ENCODE data around the gene PDGFB. TPM values are rescaled to one million over a fixed set of nuclear protein-coding genes. Genes with fewer than 3 reads are reported as not detected.

Gene PDGFB
- total RNA-seq, 1 experiment from 2014 or later = 13.1 TPM

- H3K9me3 ChIP-seq (ENCODE audit: control insufficient read depth in 1 of 2, insufficient read depth in 1 of 2, low read depth in 1 of 2, low read length in 2 of 2) = peaks cover 0 to 12% of the 10 kb centered on the region in 2 experiments; a peak in 1 of 4 replicates
- CTCF ChIA-PET = no interaction called here
- no peak overlapping the region for H3K4me3 ChIP-seq (replicated peaks in 1 of 2; ENCODE audit: low read depth in 1 of 2, low read length in 2 of 2)
- H4K20me1 ChIP-seq (ENCODE audit: insufficient read depth) = no peaks in the 10 kb centered on the region
- TF ChIP-seq JUND (IDR thresholded peaks at IDR 0.05) (no peak), REST (IDR thresholded peaks at IDR 0.05; ENCODE audit: low read depth) (no peak), ZBTB33 (IDR thresholded peaks at IDR 0.05; ENCODE audit: extremely low read depth, insufficient replicate concordance, low read length) (no peak), TCF7L2 (IDR thresholded peaks at IDR 0.05; ENCODE audit: borderline replicate concordance, extremely low read depth, insufficient read depth, insufficient read length) (no peak), SRF (IDR thresholded peaks at IDR 0.05; ENCODE audit: low read depth) (no peak), EZH2 (IDR thresholded peaks at IDR 0.05) (no peak), RAD21 (IDR thresholded peaks at IDR 0.05; ENCODE audit: low read depth) (no peak), ZFX (IDR thresholded peaks at IDR 0.05) (no peak), ELF1 (IDR thresholded peaks at IDR 0.05; ENCODE audit: borderline replicate concordance, low read depth) (no peak), SP1 (IDR thresholded peaks at IDR 0.05; ENCODE audit: low read depth) (no peak), EZH2phosphoT487 (IDR thresholded peaks at IDR 0.05; ENCODE audit: borderline replicate concordance) (no peak), YY1 (IDR thresholded peaks at IDR 0.05; ENCODE audit: extremely low read depth, insufficient replicate concordance, low read depth, low read length) (no peak), POLR2AphosphoS5 (IDR thresholded peaks at IDR 0.05; ENCODE audit: low read depth, low read length) (no peak), SIN3A (IDR thresholded peaks at IDR 0.05; ENCODE audit: low read depth) (no peak), POLR2A (IDR thresholded peaks at IDR 0.05; ENCODE audit: borderline replicate concordance, extremely low read depth, insufficient read depth, insufficient read length) (no peak), ATF3 (IDR thresholded peaks at IDR 0.05) (no peak), ZNF274 (IDR thresholded peaks at IDR 0.05; ENCODE audit: low read depth, low read length) (no peak)
- TF ChIP-seq, protein P1, sequence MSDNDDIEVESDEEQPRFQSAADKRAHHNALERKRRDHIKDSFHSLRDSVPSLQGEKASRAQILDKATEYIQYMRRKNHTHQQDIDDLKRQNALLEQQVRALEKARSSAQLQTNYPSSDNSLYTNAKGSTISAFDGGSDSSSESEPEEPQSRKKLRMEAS (IDR thresholded peaks at IDR 0.05) = no peak
- H3K4me1 ChIP-seq (ENCODE audit: control insufficient read depth in 1 of 2, insufficient read depth in 2 of 2, low read length in 2 of 2) = peaks cover 33 to 66% of the 10 kb centered on the region in 2 experiments
- no peak overlapping the region for H3K27ac ChIP-seq (ENCODE audit: low read depth, low read length)
- no peaks in the 10 kb centered on the region for H3K36me3 ChIP-seq (ENCODE audit: control insufficient read depth in 1 of 2, insufficient read depth in 2 of 2, low read length in 2 of 2)
- no peak for DNase-seq (ENCODE audit: low read depth, low spot score)
- H3K79me2 ChIP-seq (ENCODE audit: insufficient read depth, low read length) = no peaks in the 10 kb centered on the region
- H3K9me2 ChIP-seq (ENCODE audit: insufficient read depth) = no peaks in the 10 kb centered on the region
- no peak overlapping the region for H2AFZ ChIP-seq (ENCODE audit: low read depth, low read length, poor library complexity, severe bottlenecking)
- ATAC-seq = no peak
- no peak overlapping the region for H3K9ac ChIP-seq (ENCODE audit: low read length)
- intact Hi-C loops (cut with micrococcal nuclease) = no loop called here
- H3K4me2 ChIP-seq (ENCODE audit: low read length) = no peak overlapping the region
- POLR2A ChIA-PET = no interaction called here
- RAD21 ChIA-PET (ENCODE audit: low non-redundant PET in 1 of 2, low total read pairs in 2 of 2, uncharacterized antibody in 2 of 2, unreplicated experiment in 2 of 2) = no interaction called here
- H3K27me3 ChIP-seq (ENCODE audit: insufficient read depth, low read length) = no peaks in the 10 kb centered on the region
- no TSS peak for BruUV-seq (replicated peaks)
These were observed 67.0 kb downstream of the PDGFB start for GRCh38 chr22:39177791-39178190.

All from HCT116 (cell line).